Measurements from ENCODE around the gene CREBL2.
"Not testable (repeated sequence)": the region's sequence is repeated elsewhere in the genome, so short reads cannot be mapped to it uniquely, and the experiment has no call there.

The CREBL2 gene

GRCh38 chr12:12611512-12612306, at the start of gene CREBL2:
Gene CREBL2, plus strand, starts transcription at chr12:12611876. Its CDS starts 297 bp downstream, at chr12:12612173.
- Mint-ChIP-seq H3K4me1 (peaks cover 19% of the 10 kb centered on the region), H3K4me3 (peak within 1 kb of the TSS; percentile 95), H3K9me3 (no peaks in the 10 kb centered on the region), H3K27ac (peak within 1 kb of the TSS; percentile 95), H3K36me3 (peaks cover 5% of the 10 kb centered on the region), H3K27me3 (no peaks in the 10 kb centered on the region)
- ATAC-seq (ENCODE audit: low read depth) (peak; percentile 90), DNase-seq (ENCODE audit: low spot score in 2 of 2) (peak; percentile 76 to 77)

- Mint-ChIP-seq H3K4me1 (peaks cover 5% of the 10 kb centered on the region), H3K27ac (peak overlapping the region; percentile 98), H3K27me3 (no peaks in the 10 kb centered on the region), H3K36me3 (no peaks in the 10 kb centered on the region), H3K4me3 (peak overlapping the region; percentile 90), H3K9me3 (no peaks in the 10 kb centered on the region)
- DNase-seq (ENCODE audit: low spot score in 2 of 2), result peak; percentile 23 to 37
- ATAC-seq (ENCODE audit: low read depth), result peak; percentile 10
Measured at GRCh38 chr12:12562016-12562483, 49.6 kb upstream of the CREBL2 start.

- no peaks in the 10 kb centered on the region for H3K36me3 Mint-ChIP-seq
- peak within 1 kb of the TSS; percentile 90 for H3K4me3 Mint-ChIP-seq
- DNase-seq (ENCODE audit: low spot score in 2 of 2) (peak; percentile 73 to 78), ATAC-seq (ENCODE audit: low read depth) (peak; percentile 71)
- no peaks in the 10 kb centered on the region for H3K27me3 Mint-ChIP-seq
- no peaks in the 10 kb centered on the region for H3K9me3 Mint-ChIP-seq
- peak within 1 kb of the TSS; percentile 98 for H3K27ac Mint-ChIP-seq
- peaks cover 5% of the 10 kb centered on the region for H3K4me1 Mint-ChIP-seq
Measured at GRCh38 chr12:12562585-12563261, 49.0 kb upstream of the CREBL2 start, which contains the start of gene DUSP16. Gene DUSP16, minus strand, starts transcription at chr12:12562863. Its CDS starts 41,765 bp downstream, at chr12:12521098.

- peak overlapping the region; percentile 84 for H3K4me3 Mint-ChIP-seq
- H3K36me3 Mint-ChIP-seq, result no peaks in the 10 kb centered on the region
- H3K27ac Mint-ChIP-seq, result peak overlapping the region; percentile 98
- ATAC-seq (ENCODE audit: low read depth), result no peak
- no peak for DNase-seq (ENCODE audit: low spot score in 2 of 2)
- peaks cover 5% of the 10 kb centered on the region for H3K4me1 Mint-ChIP-seq
- H3K9me3 Mint-ChIP-seq, result no peaks in the 10 kb centered on the region
- H3K27me3 Mint-ChIP-seq, result no peaks in the 10 kb centered on the region
Measured at GRCh38 chr12:12563290-12563928, 48.3 kb upstream of the CREBL2 start.

- H3K9me3 Mint-ChIP-seq, result no peaks in the 10 kb centered on the region
- H3K27ac Mint-ChIP-seq, result no peak overlapping the region
- H3K27me3 Mint-ChIP-seq, result peaks cover 1% of the 10 kb centered on the region
- no peaks in the 10 kb centered on the region for H3K36me3 Mint-ChIP-seq
- DNase-seq (ENCODE audit: low spot score in 2 of 2) (no peak), ATAC-seq (ENCODE audit: low read depth) (no peak)
- H3K4me3 Mint-ChIP-seq, result no peak overlapping the region
- peaks cover 5% of the 10 kb centered on the region for H3K4me1 Mint-ChIP-seq
Measured at GRCh38 chr12:12564911-12565310, 46.8 kb upstream of the CREBL2 start.

GRCh38 chr12:12565971-12566370, 45.7 kb upstream of the CREBL2 start:
- not testable (repeated sequence) for H3K4me3 Mint-ChIP-seq; H3K4me1 Mint-ChIP-seq; H3K27ac Mint-ChIP-seq; H3K27me3 Mint-ChIP-seq; H3K9me3 Mint-ChIP-seq; H3K36me3 Mint-ChIP-seq; DNase-seq (ENCODE audit: low spot score in 2 of 2); ATAC-seq (ENCODE audit: low read depth)

GRCh38 chr12:12572659-12573058, 39.0 kb upstream of the CREBL2 start:
- ATAC-seq (ENCODE audit: low read depth) (no peak), DNase-seq (ENCODE audit: low spot score in 2 of 2) (no peak)
- Mint-ChIP-seq H3K9me3 (no peaks in the 10 kb centered on the region), H3K4me1 (peaks cover 2% of the 10 kb centered on the region), H3K4me3 (no peak overlapping the region), H3K27ac (no peak overlapping the region), H3K27me3 (peaks cover 3% of the 10 kb centered on the region), H3K36me3 (no peaks in the 10 kb centered on the region)

- H3K27ac Mint-ChIP-seq, result no peak overlapping the region
- no peak for DNase-seq (ENCODE audit: low spot score in 2 of 2)
- H3K4me3 Mint-ChIP-seq, result no peak overlapping the region
- no peaks in the 10 kb centered on the region for H3K9me3 Mint-ChIP-seq
- peaks cover 7% of the 10 kb centered on the region for H3K4me1 Mint-ChIP-seq
- no peaks in the 10 kb centered on the region for H3K27me3 Mint-ChIP-seq
- no peak for ATAC-seq (ENCODE audit: low read depth)
- H3K36me3 Mint-ChIP-seq, result no peaks in the 10 kb centered on the region
Measured at GRCh38 chr12:12577786-12578185, 33.9 kb upstream of the CREBL2 start.

GRCh38 chr12:12580716-12581115, 31.0 kb upstream of the CREBL2 start:
- H3K9me3 Mint-ChIP-seq; H3K27me3 Mint-ChIP-seq; H3K4me3 Mint-ChIP-seq; ATAC-seq (ENCODE audit: low read depth); H3K36me3 Mint-ChIP-seq; H3K27ac Mint-ChIP-seq; DNase-seq (ENCODE audit: low spot score in 2 of 2): not testable (repeated sequence)
- H3K4me1 Mint-ChIP-seq, result peaks cover 11% of the 10 kb centered on the region

GRCh38 chr12:12582193-12582881, 29.3 kb upstream of the CREBL2 start:
- DNase-seq (ENCODE audit: low spot score in 2 of 2), result no peak
- ATAC-seq (ENCODE audit: low read depth), result no peak
- H3K9me3 Mint-ChIP-seq, result peaks cover 3% of the 10 kb centered on the region
- peaks cover 2% of the 10 kb centered on the region for H3K36me3 Mint-ChIP-seq
- no peak overlapping the region for H3K27ac Mint-ChIP-seq
- H3K27me3 Mint-ChIP-seq, result peaks cover 3% of the 10 kb centered on the region
- H3K4me1 Mint-ChIP-seq, result peaks cover 9% of the 10 kb centered on the region
- no peak overlapping the region for H3K4me3 Mint-ChIP-seq

GRCh38 chr12:12582895-12583303, 28.8 kb upstream of the CREBL2 start:
- H3K27me3 Mint-ChIP-seq, result peaks cover 4% of the 10 kb centered on the region
- ATAC-seq (ENCODE audit: low read depth), result peak; percentile 94
- peaks cover 9% of the 10 kb centered on the region for H3K4me1 Mint-ChIP-seq
- peaks cover 2% of the 10 kb centered on the region for H3K36me3 Mint-ChIP-seq
- no peak overlapping the region for H3K27ac Mint-ChIP-seq
- peak in 1 of 2 donors; percentile 7 for DNase-seq (ENCODE audit: low spot score in 2 of 2)
- H3K9me3 Mint-ChIP-seq, result peaks cover 3% of the 10 kb centered on the region
- no peak overlapping the region for H3K4me3 Mint-ChIP-seq

- H3K27me3 Mint-ChIP-seq, result peaks cover 6% of the 10 kb centered on the region
- no peak for DNase-seq (ENCODE audit: low spot score in 2 of 2)
- H3K36me3 Mint-ChIP-seq, result peaks cover 2% of the 10 kb centered on the region
- peaks cover 9% of the 10 kb centered on the region for H3K4me1 Mint-ChIP-seq
- ATAC-seq (ENCODE audit: low read depth), result no peak
- peaks cover 3% of the 10 kb centered on the region for H3K9me3 Mint-ChIP-seq
- H3K27ac Mint-ChIP-seq, result no peak overlapping the region
- no peak overlapping the region for H3K4me3 Mint-ChIP-seq
Measured at GRCh38 chr12:12583510-12584178, 28.0 kb upstream of the CREBL2 start.
